ENCODE data around the gene TMC2. TPM values are rescaled to one million over a fixed set of nuclear protein-coding genes. Genes with fewer than 3 reads are reported as not detected.

Gene TMC2
- total and polyA plus RNA-seq, 2 of the 8 experiments (the other 6 are each of a cell fraction or from before 2014, with no cell fraction given): not detected

DNA sequence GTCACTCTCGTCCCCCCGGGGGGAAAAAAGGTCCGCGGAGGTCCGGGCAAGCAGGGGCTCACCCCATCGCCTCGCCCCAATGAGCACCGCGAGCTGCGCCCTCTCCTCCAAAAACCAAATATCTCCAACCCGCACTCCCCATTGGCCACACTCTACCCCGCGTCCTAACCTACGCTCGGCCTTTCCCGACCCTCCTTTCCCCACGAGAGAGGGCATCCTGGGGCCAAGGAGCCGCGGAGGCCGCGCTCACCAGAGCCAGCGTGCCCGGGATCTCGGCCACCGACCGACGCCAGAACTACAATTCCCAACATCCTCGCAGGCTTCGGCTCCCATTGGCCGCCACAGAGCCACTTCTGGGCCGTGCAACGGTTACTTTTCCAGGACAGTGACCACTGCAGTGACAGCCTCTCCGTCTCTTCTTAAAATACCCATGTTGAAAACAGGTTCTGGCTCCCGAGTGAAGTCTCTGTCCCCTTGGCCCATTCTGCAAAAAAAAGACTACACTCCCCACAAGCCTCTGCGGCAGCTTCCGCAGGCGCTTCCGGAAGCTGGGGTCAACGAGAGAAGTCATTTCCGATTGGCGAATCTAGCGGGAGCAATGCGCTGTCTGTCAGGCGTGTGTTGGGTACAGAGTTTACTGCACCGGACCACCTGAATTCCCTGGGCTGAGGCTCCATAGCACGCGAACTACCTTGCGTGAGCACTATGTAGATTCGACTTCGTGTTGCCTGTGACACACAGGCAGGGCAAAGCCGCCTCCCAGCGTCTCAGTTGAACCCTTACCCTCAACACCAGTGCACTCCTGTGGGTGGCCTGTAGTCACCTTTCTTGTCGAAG is 27.5 kb upstream of the TMC2 start, which contains the start of gene ZNF343:
TSS of gene ZNF343 (minus strand) at position 285 of the 837 bp plus-strand sequence. CDS start 15,020 bp downstream, outside the sequence.
- no peak within 1 kb of the TSS for H2BK20ac ChIP-seq (ENCODE audit: low read length)
- peaks cover 8% of the 10 kb centered on the region; the same call in 1 of the 2 replicates for H3K23me2 ChIP-seq (ENCODE audit: low read depth, low read length)
- H3K14ac ChIP-seq (ENCODE audit: insufficient read length): no peak within 1 kb of the TSS
- H2AK5ac ChIP-seq (ENCODE audit: low read depth, low read length): no peak within 1 kb of the TSS
- H4K5ac ChIP-seq (ENCODE audit: insufficient read length, low read depth, low read length): peak within 1 kb of the TSS; percentile 77
- peak within 1 kb of the TSS; percentile 91; the same call in 1 of the 2 replicates for H3K18ac ChIP-seq (ENCODE audit: extremely low read depth, low read length)
- no peak within 1 kb of the TSS for H3K23ac ChIP-seq (ENCODE audit: insufficient read length)
- FAIRE-seq (peak; percentile 81), DNase-seq (ENCODE audit: low read depth in 1 of 2, low spot score in 2 of 2) (peak; percentile 31 to 77)
- H4K91ac ChIP-seq (replicated peaks; ENCODE audit: insufficient read length, low read length): no peak within 1 kb of the TSS
- WGBS, 2 experiments (ENCODE audit: extremely low coverage in 1 of 2, insufficient coverage in 1 of 2, insufficient read length in 1 of 2, insufficient replicate concordance in 2 of 2, low coverage in 1 of 2, low lambda C conversion rate in 2 of 2, missing lambda C conversion rate in 1 of 2): 3% methylated on average over 52 of the region's 53 CpGs; no CpG with 5 or more reads in 1 of the 2 experiments
- peak within 1 kb of the TSS; percentile 94; the same call in 1 of the 2 replicates for H4K8ac ChIP-seq (ENCODE audit: extremely low read depth, insufficient read depth, low read length)
- no peaks in the 10 kb centered on the region for H3K79me2 ChIP-seq (ENCODE audit: control insufficient read depth in 1 of 2, insufficient read depth in 2 of 2, low read length in 2 of 2)
- no peak within 1 kb of the TSS for H2BK5ac ChIP-seq (ENCODE audit: low read depth, low read length)
- CTCF ChIA-PET (ENCODE audit: partially characterized antibody): interaction anchor here (1.0 to 3.9 kb wide), 3 partner anchors 10 to 34 kb away, joined by 3 to 22 read pairs (median 3); no protein-coding TSS in a partner anchor
- H3K9me3 ChIP-seq (ENCODE audit: insufficient read depth in 2 of 2, low read depth in 1 of 2, low read length in 1 of 2): no peaks in the 10 kb centered on the region
- H3K36me3 ChIP-seq (ENCODE audit: control insufficient read depth in 2 of 4, insufficient read depth in 4 of 4, low read length in 3 of 4): 0 out of 8 replicates have a peak, but pooled peaks cover 0 to 2% (median 0%) of the 10 kb centered on the region in 4 experiments
- POLR2A ChIA-PET (ENCODE audit: partially characterized antibody): interaction anchor here (1.0 to 2.9 kb wide), 4 partner anchors 13 to 143 kb away, joined by 3 to 19 read pairs (median 6); partner anchors contain the start of genes NOP56 and SNRPB
- H3K27ac ChIP-seq (ENCODE audit: low read depth, low read length): peak within 1 kb of the TSS; percentile 63; the same call in 1 of the 2 replicates
- peak within 1 kb of the TSS; percentile 77; the same call in 1 of the 2 replicates for H2BK12ac ChIP-seq (ENCODE audit: low read depth, low read length)
- no peak within 1 kb of the TSS; the same call in 1 of the 2 replicates for H2BK15ac ChIP-seq (ENCODE audit: low read length)
- H3K4ac ChIP-seq (replicated peaks; ENCODE audit: insufficient read length, low read depth, low read length): peak within 1 kb of the TSS; percentile 82
- no peaks in the 10 kb centered on the region for H3K79me1 ChIP-seq (ENCODE audit: low read depth, low read length)
- peak within 1 kb of the TSS in 3 of 4 experiments; percentile 39 to 74 (median 46); a peak in 5 of 7 replicates for H3K9ac ChIP-seq (replicated peaks in 1 of 4; ENCODE audit: extremely low read depth in 1 of 4, low read depth in 3 of 4, low read length in 3 of 4)
- H2BK120ac ChIP-seq (replicated peaks; ENCODE audit: low read depth, low read length): no peak within 1 kb of the TSS
- H3K4me2 ChIP-seq (ENCODE audit: insufficient read depth in 1 of 2, low read depth in 2 of 2, low read length in 2 of 2): peak within 1 kb of the TSS; percentile 87 to 95
- H4K20me1 ChIP-seq (replicated peaks in 1 of 2; ENCODE audit: control insufficient read depth in 1 of 2, insufficient read depth in 2 of 2, low read length in 2 of 2): peaks cover 0 to 4% of the 10 kb centered on the region in 2 experiments
- H3K56ac ChIP-seq (replicated peaks; ENCODE audit: insufficient read length, low read depth, low read length): no peak within 1 kb of the TSS
- H3K4me3 ChIP-seq (ENCODE audit: extremely low read depth in 1 of 4, insufficient read depth in 2 of 4, low read depth in 3 of 4, low read length in 4 of 4): peak within 1 kb of the TSS; percentile 66 to 83 (median 80)
- peak within 1 kb of the TSS; percentile 100 for H2AFZ ChIP-seq (ENCODE audit: low read length)
- H3K27me3 ChIP-seq (replicated peaks in 1 of 4; ENCODE audit: control insufficient read depth in 3 of 4, extremely low read depth in 1 of 4, insufficient read depth in 3 of 4, low read length in 3 of 4): peaks cover 28 to 58% (median 50%) of the 10 kb centered on the region in 4 experiments
- peaks cover 0 to 5% (median 2%) of the 10 kb centered on the region in 4 experiments; a peak in 3 of 7 replicates for H3K4me1 ChIP-seq (replicated peaks in 1 of 4; ENCODE audit: control insufficient read depth in 3 of 4, insufficient read depth in 4 of 4, low read length in 3 of 4)
- no peak for TF ChIP-seq RXRA (IDR thresholded peaks at IDR 0.05; ENCODE audit: insufficient read depth, low read depth, low read length)
- no peak for TF ChIP-seq CHD1 (IDR thresholded peaks at IDR 0.05; ENCODE audit: low read depth, low read length)
- no peak for TF ChIP-seq POU5F1 (IDR thresholded peaks at IDR 0.05; ENCODE audit: low read depth, low read length)
- TF ChIP-seq SIX5 (IDR thresholded peaks at IDR 0.05; ENCODE audit: low read depth, low read length): peak; percentile 85
- TF ChIP-seq KDM4A (IDR thresholded peaks at IDR 0.05; ENCODE audit: low read depth, low read length, severe bottlenecking): peak; percentile 100
- TF ChIP-seq SIN3A (conservative IDR thresholded peaks at IDR 0.05 in 1 of 2, IDR thresholded peaks at IDR 0.05 in 1 of 2; ENCODE audit: low read depth in 1 of 2, low read length in 2 of 2): peak in 1 of 2 experiments; percentile 79; a peak in 2 of 4 replicates
- no peak for TF ChIP-seq BRCA1 (IDR thresholded peaks at IDR 0.05; ENCODE audit: low read depth, low read length)
- TF ChIP-seq, protein P1, sequence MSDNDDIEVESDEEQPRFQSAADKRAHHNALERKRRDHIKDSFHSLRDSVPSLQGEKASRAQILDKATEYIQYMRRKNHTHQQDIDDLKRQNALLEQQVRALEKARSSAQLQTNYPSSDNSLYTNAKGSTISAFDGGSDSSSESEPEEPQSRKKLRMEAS (IDR thresholded peaks at IDR 0.05): peak; percentile 21; the same call in 1 of the 2 replicates
- TF ChIP-seq GABPA (IDR thresholded peaks at IDR 0.05; ENCODE audit: borderline replicate concordance, insufficient read depth, low read length): peak; percentile 94
- TF ChIP-seq SIRT6 (IDR thresholded peaks at IDR 0.05; ENCODE audit: low read length): no peak

Measured in H1 (cell line).